ENCODE data around the gene HIBCH.

- TF ChIP-seq TAF1 (IDR thresholded peaks at IDR 0.05; ENCODE audit: low read depth) (no peak), EP300 (IDR thresholded peaks at IDR 0.05; ENCODE audit: borderline replicate concordance) (no peak), USF1 (IDR thresholded peaks at IDR 0.05) (no peak), FOXM1 (IDR thresholded peaks at IDR 0.05; ENCODE audit: borderline replicate concordance, low read depth) (no peak), REST (IDR thresholded peaks at IDR 0.05; ENCODE audit: low read depth) (no peak), EGR1 (IDR thresholded peaks at IDR 0.05) (no peak), CREB1 (IDR thresholded peaks at IDR 0.05; ENCODE audit: low read depth) (no peak)
- TF ChIP-seq, protein P1, sequence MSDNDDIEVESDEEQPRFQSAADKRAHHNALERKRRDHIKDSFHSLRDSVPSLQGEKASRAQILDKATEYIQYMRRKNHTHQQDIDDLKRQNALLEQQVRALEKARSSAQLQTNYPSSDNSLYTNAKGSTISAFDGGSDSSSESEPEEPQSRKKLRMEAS (IDR thresholded peaks at IDR 0.05): no peak
Measured at GRCh38 chr2:190169221-190170072, 150.2 kb downstream of the HIBCH start.
